HG03135 (cell line): Measurements from ENCODE around the gene BCORL1.

Experiments
- ATAC-seq: cut with Tn5 transposase; IDR thresholded peaks from one replicate; pipeline ENCODE4 v1.9.1; 2021; ENCODE audit warnings: mild to moderate bottlenecking, moderate library complexity; ENCODE audit not compliant: unreplicated experiment

The BCORL1 gene

DNA sequence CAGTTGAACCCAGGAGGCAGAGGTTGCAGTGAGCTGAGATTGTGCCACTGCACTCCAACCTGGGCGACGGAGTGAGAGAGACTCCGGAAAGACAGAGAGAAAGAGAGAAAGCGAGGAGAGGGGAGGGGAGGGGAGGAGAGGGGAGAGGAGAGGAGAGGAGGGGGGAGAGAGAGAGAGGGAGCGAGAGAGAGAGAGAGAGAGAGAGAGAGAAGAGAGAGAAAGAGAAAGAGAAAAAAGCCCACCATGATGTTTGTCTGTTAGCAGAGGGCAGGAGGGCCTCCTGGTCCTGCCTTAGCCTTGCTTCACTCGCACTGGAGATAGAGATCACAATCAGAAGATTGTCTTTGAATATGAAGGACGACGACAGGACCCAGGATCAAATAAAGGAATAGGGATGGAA lies 18.7 kb upstream of the BCORL1 start:
- ATAC-seq, result no peak

DNA sequence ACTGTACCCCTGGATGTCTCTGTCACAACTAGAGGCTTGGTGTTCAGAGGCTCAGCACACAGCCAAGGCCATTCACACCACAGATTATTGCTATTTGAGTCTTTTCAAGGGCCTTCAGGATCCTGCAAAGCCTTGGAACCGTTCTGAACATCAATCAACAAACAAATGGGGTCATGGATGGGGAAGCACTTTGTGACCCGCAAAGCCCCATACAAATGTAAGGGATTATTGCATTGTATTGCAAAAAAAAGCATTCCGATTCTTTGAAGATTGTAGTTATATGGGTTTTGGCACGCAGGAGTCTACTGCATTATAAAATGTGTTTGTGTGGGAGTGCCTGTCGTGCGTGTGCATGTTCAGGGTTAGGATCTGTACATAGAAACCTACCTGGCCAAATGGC lies 17.3 kb upstream of the BCORL1 start:
- no peak for ATAC-seq

DNA sequence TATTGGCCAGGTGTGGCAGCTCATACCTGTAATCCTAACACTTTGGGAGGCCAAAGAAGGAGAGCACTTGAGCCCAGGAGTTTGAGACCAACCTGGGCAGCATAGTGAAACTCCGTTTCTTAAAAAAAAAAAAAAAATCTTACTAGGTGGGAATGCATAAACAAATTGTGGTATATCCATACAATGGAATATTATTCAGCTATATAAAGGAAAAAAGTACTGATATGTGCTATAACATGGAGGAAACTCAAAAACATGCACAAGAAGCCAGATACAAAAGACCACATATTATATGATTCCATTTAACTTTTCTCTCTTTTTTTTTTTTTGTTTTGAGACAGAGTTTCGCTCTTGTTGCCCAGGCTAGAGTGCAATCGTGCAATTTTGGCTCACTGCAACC lies 13.5 kb upstream of the BCORL1 start:
- ATAC-seq, result no peak

DNA sequence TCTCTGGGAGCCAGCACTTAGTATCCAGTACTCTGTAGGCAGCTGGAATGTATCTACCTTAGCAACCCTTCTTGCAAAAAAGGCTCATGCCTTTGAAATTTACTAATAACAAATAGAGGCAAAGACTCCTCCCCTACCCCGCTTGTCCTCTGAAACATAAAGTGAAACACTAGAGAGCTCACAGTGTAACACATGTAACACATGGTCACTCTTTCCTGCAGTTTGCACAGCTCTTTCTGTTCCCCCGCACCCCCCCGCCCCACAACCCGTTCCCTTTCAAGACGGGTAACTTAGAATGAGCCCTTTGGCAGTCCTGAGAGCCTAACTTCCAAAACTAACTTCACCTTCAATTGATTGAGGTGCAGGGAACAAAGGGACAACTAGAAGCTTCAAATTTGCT lies 6.0 kb upstream of the BCORL1 start:
- ATAC-seq, result no peak

DNA sequence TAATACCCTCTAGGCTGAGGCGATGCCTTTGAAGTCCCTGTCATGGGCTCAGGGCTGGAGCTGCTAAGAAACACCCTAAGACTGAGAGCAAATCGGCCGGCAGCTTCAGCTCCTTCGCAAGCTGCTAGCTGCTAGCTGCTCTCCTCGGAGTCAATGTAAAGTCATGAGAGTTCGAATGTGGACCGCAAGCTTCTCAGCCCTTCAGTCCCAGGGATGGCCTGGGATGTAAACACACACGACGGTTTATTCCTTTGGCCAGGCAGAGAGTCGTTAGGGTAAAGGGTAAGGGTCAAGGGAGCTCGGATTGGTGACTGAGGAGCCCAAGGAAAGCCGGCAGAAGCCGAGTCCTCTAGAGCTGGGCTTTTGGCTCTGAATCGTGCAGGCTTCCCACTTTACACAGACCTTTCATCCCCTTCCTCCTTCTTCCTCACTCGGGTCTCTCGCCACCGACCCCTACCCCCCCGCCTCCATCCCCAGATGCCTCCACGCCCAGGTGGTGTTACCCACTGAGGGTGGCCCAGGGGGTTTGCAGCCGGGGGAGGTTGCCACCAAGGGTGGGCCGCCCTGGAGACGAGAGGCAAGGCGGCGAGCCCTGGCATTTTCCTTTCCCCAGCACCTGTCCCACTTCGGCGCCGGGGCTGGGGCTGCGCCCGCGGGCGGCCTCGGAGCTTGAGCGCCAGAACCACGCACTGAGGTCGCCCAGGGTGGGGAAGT lies 3.1 kb upstream of the BCORL1 start:
- no peak for ATAC-seq

DNA sequence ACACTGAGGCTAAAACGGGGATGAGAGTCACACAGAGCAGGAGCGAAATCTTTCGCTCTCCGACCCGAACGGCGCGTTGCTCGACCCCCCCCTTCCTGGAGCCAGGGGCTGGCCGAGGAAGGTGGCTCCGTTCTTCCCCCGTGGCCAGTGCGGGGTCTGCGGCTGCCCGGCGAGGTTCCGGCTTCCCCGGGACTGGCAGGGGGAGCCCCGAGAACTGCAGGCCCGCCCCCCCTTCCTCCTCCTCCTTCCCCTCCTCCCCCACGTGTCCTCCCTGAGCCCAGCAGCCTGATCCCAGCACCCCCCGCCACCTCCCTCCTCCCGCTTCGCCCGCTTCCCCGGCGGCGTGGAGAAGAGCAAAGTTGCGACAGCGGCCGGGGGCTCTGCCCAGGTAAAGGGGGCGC lies 2.4 kb upstream of the BCORL1 start:
- no peak for ATAC-seq

DNA sequence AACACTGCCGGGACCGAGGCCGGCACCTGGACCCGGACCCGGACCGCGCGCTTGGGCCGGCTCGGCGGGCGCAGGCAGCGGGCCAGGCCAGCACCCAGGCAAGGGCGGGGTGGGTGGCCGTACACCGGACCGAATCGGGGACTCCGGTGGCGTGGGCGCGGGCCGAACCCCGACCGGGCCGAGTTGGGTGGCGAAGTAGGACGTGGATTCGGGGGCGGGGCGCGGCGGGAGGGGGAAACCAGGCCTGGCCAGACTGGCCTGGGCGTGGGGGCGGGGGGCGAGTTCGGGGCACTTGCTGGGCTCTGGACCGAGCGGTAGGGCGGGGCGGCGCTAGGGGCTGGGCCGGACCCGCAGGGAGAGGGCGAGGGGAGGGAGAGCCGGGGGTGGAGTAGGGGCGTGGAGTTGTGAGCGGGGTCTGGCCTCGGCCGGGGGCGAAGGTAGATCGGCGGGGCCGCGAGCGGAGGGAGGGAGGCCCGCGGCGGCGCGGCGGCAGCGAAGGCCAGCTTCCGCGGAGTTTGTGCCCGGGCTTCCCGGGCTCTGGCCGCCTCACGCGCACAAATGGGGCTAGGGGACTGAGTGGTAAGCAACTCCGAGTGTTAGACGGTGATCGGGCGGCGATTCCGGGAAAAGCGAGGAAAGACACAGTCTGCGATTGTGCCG lies 1.8 kb upstream of the BCORL1 start:
- ATAC-seq, result no peak

DNA sequence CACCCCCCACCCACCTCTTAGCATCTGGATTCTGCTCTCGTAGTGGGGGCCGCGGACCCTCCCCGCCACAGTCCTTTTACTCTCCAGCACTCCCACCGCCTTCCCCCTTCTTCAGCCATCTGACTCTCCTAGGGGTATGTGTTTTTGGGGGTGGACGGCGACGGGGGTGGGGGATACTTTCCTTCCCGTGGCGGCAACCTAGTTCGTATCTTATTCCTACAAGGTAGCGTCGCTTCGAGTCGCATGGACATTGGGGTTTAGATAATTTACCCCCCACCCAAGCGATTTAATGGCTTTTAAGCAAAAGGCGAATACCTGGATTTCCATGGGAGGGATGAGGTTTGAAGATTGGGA lies 1.3 kb upstream of the BCORL1 start:
- ATAC-seq, result no peak

DNA sequence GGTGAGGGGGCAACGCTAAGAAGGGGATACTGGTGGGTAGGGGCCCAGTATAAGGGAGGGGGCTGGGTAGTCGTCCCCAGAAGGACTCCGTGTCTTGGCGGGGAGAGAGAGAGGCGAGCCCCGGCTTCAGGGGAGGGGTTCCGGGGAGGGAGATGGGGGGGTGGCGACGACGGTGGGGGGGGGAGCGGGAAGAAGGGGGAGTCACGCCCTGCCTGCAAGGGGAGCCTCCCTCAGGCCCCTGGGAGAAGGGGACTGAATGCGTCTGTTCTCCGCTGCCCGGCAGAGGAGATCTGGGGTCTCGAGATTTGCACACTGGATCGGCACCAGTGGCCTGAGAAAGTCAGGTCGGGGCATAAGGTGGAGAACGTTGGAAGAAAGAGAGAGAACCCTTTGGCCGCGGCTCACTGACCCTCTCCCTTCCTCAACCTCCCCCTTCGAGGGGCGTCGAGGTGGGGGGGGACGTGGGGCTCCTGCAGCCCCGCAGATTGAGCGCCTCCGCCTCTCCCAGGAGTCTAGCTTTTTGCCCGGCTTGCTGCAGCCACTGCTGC lies 609 bp upstream of the BCORL1 start:
- no peak for ATAC-seq

DNA sequence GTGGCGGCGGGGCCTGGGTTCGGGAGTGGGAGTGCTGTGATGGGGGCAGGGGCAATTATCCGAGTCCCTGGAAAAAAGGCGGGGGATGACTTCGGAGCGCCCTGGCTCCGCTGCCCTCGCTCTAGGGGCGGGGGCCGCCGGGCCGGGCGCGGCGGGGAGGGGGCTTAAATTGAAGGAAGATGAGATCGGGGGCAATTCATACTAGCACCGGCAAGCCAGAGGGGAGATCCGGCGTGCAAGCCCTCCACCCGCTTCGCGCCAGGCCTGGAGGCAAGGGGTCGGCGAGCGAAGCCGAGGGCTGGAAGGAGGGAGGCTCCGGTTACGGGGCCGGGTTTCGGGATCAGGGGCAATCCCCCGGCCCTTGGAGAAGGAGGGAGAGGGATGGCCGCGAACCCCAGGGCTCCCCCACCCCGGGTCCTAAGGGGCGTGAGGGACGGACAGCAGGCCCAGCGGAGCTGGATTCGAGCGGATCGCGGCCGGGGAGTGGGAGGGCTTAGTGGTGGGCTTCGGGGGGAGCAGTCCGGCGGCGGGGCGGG lies 1.2 kb downstream of the BCORL1 start:
- ATAC-seq, result no peak

DNA sequence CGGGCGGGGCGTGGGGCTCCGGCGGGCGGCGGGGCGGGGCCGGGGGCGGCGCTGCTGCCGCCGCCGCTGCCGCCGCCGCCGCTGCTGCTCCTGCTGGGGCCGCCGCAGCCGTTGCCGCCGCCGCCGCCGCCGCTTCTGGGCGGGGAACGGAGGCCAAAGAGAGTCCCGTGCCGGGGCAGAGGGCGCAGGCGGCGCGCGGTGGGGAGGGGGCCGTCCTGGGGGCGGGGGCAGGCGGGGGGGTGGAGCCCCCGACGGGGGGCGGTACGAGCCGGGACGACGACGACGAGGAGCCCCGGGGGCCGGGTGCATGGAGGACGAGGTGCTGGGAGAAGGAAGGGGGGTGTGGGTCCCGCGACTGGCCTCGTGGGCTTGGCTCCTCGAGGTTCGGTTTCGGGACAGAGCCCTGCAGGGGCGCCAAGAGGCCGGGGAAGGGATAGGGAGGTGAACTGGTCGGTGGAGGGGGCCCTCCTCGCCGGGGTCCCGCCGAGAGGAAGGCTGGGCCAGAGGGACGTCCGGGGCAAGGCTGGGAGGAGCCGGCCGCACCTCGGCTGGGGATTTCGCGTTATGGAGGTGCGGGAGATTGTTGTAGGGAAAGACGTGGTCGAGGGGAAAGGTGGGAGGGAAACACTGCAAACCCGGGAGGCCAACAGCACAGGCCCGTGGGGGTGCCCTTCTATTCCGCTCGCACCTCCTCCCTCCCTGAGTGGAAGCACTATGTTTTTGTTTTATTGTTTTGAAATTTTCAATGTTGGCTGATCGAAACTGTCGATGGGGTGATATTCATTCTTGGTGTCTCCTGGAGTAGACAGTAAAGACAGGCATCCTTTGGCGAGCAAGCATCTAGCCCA lies 1.9 kb downstream of the BCORL1 start:
- no peak for ATAC-seq

DNA sequence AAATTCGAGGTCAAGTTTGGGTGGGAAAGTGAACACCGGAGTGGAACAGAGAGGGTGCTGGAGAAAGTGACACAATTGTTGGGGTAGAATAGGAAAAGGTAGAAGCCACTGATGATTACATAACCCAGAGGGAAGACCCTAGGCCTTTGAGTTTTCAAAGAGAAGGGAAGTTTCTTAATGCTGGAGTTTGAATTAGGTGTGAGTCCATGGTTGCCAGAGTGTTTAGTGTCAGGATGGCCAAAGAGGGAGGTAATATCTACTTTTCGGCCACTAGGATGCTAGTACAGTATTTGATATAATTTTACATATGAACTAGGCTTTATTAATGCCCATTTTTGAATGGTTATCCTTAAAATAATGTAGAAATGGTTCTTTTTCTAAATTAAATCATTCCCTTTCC lies 5.4 kb downstream of the BCORL1 start:
- no peak for ATAC-seq

DNA sequence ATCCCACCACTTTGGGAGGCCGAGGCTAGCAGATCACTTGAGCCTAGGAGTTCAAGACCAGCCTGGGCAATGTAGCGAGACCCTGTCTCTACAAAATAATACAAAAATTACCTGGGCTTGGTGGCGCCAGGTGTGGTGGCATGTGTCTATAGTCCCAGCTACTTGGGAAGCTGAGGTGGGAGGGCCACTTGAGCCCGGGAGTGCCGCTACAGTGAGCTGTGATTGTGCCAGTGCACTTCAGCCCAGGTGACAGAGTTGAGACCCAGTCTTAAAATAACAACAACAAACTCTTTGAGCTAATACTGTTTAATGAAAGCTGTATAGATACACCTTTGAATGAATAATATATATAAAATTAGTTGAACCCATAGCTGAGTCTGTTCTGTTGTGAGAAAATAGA lies 9.7 kb downstream of the BCORL1 start:
- ATAC-seq, result no peak

DNA sequence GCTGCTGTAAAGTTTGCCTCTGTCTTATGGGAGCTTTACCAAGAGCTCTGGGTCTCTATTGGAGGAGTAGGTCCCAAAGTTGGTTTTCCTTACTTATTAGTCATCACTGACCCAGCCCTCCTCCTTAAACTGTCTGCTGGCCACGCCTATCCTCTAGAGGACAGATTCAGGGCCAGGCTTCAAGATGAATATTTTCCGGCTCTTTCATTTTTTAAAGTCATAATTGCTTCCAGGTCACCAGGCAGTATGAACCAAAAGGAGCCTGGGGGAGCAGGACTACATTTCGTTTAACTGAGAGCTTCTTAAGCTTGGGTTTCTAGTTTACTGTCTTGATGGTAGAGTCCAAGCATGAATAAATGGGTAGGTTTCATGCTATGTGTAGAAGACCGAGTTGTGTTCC lies 13.7 kb downstream of the BCORL1 start:
- no peak for ATAC-seq

DNA sequence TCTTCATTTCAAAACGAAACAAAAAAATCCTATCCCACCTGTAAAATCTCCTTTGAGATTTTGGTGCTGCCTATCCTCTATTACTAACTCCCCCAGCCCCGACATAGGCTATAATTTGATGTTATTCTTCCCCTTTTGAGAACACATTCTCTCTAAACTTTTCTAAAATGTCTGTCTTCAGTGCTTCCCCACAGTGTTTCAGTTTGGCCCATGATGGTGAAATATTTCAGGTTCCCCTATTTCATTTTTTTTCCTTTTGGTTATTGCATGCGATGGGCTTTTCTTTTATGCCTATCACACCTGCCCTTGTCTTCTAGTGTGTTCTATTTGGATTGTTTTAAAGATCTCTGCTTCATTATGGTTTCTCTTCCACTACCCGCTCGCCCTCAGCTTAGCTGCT lies 14.7 kb downstream of the BCORL1 start:
- ATAC-seq, result no peak

DNA sequence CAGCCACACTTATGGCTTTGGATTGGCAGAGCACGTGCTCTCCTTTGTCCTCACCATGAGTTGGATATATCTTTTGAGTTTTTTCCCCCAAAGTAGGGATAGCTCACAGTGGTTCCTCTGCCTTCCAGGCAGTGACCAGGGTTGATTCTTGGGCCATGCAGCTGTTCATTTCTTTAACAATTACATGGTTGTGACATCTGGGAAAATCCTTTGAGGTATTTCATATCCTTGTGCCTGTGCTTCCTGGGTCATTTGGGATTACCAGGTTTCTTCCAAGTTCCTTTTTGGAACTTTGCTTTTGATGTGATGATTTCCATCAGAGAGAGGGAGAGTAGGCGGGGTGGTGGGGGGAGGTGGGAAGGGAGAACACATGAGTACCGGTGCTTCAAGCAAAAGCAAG lies 15.6 kb downstream of the BCORL1 start:
- no peak for ATAC-seq

DNA sequence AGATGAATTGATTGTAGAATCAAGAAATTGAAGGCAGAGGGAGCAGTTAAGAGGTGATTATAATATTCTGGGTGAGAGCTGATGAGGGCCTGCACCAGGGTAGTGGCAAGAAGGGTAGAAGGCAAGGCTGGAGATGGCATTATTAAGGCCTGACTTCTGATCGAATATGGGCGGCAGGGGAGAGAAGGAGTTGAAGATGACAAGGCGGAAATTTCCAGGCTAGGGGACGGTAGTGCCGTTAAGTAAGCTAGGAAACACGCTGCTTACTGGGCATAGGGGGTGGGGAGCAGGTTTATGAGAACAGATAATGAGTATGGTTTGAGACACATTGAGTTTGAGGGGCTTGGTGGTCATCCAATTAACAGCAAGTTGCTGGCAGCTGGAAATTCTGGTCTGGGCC lies 19.5 kb downstream of the BCORL1 start:
- ATAC-seq, result no peak

DNA sequence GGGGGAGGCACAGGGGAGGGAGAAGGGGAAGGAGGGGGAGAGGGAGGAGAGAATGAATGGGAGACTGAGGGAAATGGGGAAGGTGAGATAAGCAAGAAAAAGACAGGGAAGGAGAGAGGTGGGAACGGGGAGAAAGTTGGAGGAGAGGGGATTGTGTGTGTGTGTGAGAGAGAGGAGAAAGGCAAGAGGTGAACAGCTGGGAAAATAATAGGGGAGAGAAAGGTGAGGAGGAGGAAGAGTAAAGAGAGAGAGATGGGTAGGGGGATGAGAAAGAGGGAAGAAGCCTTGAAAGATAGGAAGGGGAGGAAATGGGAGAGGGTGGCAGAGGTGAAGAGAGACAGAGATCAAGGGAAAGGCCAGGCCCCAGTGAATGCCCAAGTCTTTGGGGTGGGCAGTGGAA lies 20.1 kb downstream of the BCORL1 start:
- ATAC-seq, result no peak

DNA sequence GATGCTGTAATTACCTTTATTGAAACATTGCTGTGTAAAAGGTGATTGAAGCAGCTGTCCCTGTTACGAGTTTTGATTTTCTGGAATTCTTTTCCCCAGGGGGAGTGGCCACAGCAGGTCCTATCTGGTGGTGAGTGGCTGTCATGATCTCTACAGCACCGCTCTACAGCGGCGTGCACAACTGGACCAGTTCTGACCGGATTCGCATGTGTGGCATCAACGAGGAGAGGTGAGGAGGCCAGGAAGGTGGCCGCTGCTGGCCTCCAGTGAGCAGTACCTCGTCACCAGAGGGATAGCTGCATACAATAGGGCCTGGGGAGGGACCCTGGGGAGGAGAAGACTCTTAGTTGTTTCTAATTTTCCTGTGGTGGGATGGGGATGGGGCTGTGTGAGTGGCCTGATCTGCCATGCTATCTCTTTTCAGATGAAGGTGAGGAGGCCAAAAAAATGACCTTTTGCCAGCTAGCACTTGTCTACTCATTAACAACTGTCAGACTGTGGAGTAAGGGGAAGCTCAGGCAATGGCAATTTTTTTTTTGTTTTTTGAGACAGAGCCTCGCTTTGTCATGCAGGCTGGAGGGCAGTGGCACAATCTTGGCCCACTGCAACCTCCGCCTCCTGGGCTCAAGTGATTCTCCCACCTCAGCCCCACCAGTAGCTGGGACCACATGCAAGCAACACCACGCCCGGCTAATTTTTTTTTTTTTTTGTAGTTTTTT lies 22.8 kb downstream of the BCORL1 start:
- no peak for ATAC-seq

DNA sequence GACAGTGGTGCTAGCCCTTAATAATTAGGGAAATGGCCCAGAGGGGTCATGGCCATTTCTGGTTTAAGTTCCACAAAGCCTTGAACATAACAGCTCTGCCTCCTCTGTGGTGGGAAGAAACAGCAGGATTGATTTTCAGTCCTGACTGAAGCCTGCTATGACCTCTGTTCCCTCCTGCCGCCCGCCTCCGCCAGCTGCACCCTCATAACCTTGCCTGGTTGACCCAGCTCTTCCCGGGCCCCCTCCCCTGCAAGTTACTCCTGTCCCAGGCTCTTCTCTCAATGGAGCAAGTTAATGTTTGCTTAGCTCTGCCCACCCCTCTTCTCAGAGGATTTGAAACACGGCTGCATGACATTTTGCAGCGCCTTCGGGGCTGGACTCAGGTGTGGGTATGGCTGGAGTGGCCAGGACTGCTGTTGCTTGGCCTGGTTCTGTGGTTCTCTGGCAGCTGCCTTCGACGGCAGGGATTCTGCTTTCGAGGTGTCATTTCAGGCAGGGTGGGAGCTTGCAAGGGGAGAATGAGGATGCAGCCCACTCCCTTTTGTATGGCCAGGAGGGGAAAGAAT lies 27.3 kb downstream of the BCORL1 start:
- no peak for ATAC-seq

DNA sequence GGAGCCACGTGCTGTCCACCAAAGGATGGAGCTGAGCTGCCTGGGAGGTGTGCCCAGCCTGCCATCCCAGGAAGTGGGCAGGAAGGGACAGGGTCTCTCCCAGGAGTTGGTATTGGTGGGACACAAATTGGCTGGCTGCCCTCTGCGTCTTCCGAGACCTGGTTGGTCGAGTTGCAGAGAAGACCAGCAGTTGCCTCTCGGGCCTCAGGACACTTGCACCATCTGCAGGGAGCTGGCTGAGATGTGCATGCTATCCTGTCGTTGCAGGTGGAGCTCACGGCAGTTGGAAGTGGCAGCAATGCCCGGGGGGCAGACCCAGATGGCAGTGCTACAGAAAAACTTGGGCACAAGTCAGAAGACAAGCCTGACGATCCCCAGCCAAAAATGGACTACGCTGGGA lies 30.2 kb downstream of the BCORL1 start:
- ATAC-seq, result no peak
